ENCODE data around the gene PTPN3. TPM values are rescaled to one million over a fixed set of nuclear protein-coding genes. Genes with fewer than 3 reads are reported as not detected.

The PTPN3 gene
- total and polyA plus RNA-seq, 2 experiments from 2014 or later = 1.4 to 2.6 TPM

- no peak overlapping the region for H3K4me3 Mint-ChIP-seq
- H2AFZ ChIP-seq = no peak overlapping the region
- no peak overlapping the region for H3K4me2 ChIP-seq
- no peak overlapping the region for H3K4me3 ChIP-seq
- H3K36me3 ChIP-seq (ENCODE audit: insufficient read depth) = no peaks in the 10 kb centered on the region
- H3K27me3 ChIP-seq (ENCODE audit: insufficient read depth) = no peaks in the 10 kb centered on the region
- H3K4me1 Mint-ChIP-seq = no peaks in the 10 kb centered on the region; the same call in 2 of the 3 replicates
- no peak overlapping the region for H3K27ac ChIP-seq (ENCODE audit: low read depth)
- H4K20me1 ChIP-seq (replicated peaks; ENCODE audit: insufficient read depth) = no peaks in the 10 kb centered on the region
- no peaks in the 10 kb centered on the region for H3K9me2 ChIP-seq (ENCODE audit: insufficient read depth)
- H3K36me3 Mint-ChIP-seq (ENCODE audit: low read depth) = peaks cover 5% of the 10 kb centered on the region; the same call in 1 of the 3 replicates
- peaks cover 2% of the 10 kb centered on the region for H3K27me3 Mint-ChIP-seq (ENCODE audit: insufficient read depth, low read depth, poor library complexity)
- H3K79me2 ChIP-seq (replicated peaks; ENCODE audit: insufficient read depth) = no peaks in the 10 kb centered on the region
- no peaks in the 10 kb centered on the region for H3K4me1 ChIP-seq (ENCODE audit: insufficient read depth)
- no peaks in the 10 kb centered on the region; the same call in 2 of the 3 replicates for H3K9me3 Mint-ChIP-seq
- no peaks in the 10 kb centered on the region for H3F3A ChIP-seq (replicated peaks; ENCODE audit: low read depth)
- DNase-seq (ENCODE audit: low spot score) (no peak), ATAC-seq (no peak)
- H3K27ac Mint-ChIP-seq = no peak overlapping the region
- TF ChIP-seq JUNB (IDR thresholded peaks at IDR 0.05; ENCODE audit: unreplicated experiment) = no peak
- TF ChIP-seq CTCF (conservative IDR thresholded peaks at IDR 0.05; ENCODE audit: low read depth in 2 of 2) = no peak
- TF ChIP-seq EZH2phosphoT487 (IDR thresholded peaks at IDR 0.05; ENCODE audit: unreplicated experiment) = no peak
- no peak for TF ChIP-seq STAT1 (IDR thresholded peaks at IDR 0.05; ENCODE audit: unreplicated experiment)
- TF ChIP-seq ETS1 (IDR thresholded peaks at IDR 0.05) = no peak
Observed at GRCh38 chr9:109430231-109430630, 67.9 kb downstream of the PTPN3 start.

DNA sequence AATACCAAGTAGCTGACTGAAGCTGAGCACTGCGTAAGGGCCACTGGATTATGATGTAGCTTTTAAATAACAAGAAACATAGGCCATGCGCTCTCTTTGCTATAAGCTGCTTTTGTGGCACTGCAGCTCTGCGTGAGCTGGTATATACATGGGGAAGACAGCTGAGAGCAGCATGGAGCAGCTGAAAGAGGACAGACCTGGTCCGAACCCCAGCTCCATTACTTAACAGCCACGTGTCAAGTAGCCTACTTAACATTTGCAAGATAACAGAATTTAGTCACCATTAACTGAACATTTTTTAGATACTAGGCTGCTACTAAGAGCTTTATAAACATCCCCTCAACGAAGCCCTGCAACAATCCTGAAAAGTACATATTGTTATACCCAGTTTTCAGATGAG, 69.3 kb downstream of the PTPN3 start:
- TF ChIP-seq JUNB (IDR thresholded peaks at IDR 0.05; ENCODE audit: unreplicated experiment) (no peak), NANOG (IDR thresholded peaks at IDR 0.05; ENCODE audit: borderline replicate concordance) (no peak)
- no peaks in the 10 kb centered on the region; the same call in 2 of the 3 replicates for H3K4me1 Mint-ChIP-seq
- no peak overlapping the region for H3K4me3 Mint-ChIP-seq
- Histone ChIP-seq H3F3A (replicated peaks; ENCODE audit: low read depth) (no peaks in the 10 kb centered on the region), H3K4me1 (ENCODE audit: insufficient read depth) (no peaks in the 10 kb centered on the region), H2AFZ (no peak overlapping the region), H4K20me1 (replicated peaks; ENCODE audit: insufficient read depth) (no peaks in the 10 kb centered on the region), H3K4me3 (no peak overlapping the region), H3K27ac (ENCODE audit: low read depth) (no peak overlapping the region), H3K27me3 (ENCODE audit: insufficient read depth) (no peaks in the 10 kb centered on the region), H3K4me2 (no peak overlapping the region), H3K79me2 (replicated peaks; ENCODE audit: insufficient read depth) (no peaks in the 10 kb centered on the region), H3K9me2 (ENCODE audit: insufficient read depth) (no peaks in the 10 kb centered on the region), H3K36me3 (ENCODE audit: insufficient read depth) (no peaks in the 10 kb centered on the region)
- no peak overlapping the region for H3K27ac Mint-ChIP-seq
- peaks cover 2% of the 10 kb centered on the region for H3K27me3 Mint-ChIP-seq (ENCODE audit: insufficient read depth, low read depth, poor library complexity)
- ATAC-seq = no peak
- H3K9me3 Mint-ChIP-seq = no peaks in the 10 kb centered on the region; the same call in 2 of the 3 replicates
- peaks cover 5% of the 10 kb centered on the region; the same call in 1 of the 3 replicates for H3K36me3 Mint-ChIP-seq (ENCODE audit: low read depth)
- DNase-seq (ENCODE audit: low spot score) = no peak

GRCh38 chr9:109427886-109428285, 70.2 kb downstream of the PTPN3 start:
- H3K27ac Mint-ChIP-seq = no peak overlapping the region
- Histone ChIP-seq H3K4me1 (ENCODE audit: insufficient read depth) (no peaks in the 10 kb centered on the region), H3K27ac (ENCODE audit: low read depth) (no peak overlapping the region), H2AFZ (no peak overlapping the region), H3K9me2 (ENCODE audit: insufficient read depth) (no peaks in the 10 kb centered on the region), H3K79me2 (replicated peaks; ENCODE audit: insufficient read depth) (no peaks in the 10 kb centered on the region), H4K20me1 (replicated peaks; ENCODE audit: insufficient read depth) (no peaks in the 10 kb centered on the region), H3K36me3 (ENCODE audit: insufficient read depth) (no peaks in the 10 kb centered on the region), H3K4me3 (no peak overlapping the region), H3K27me3 (ENCODE audit: insufficient read depth) (no peaks in the 10 kb centered on the region), H3K4me2 (no peak overlapping the region), H3F3A (replicated peaks; ENCODE audit: low read depth) (no peaks in the 10 kb centered on the region)
- H3K27me3 Mint-ChIP-seq (ENCODE audit: insufficient read depth, low read depth, poor library complexity) = peaks cover 2% of the 10 kb centered on the region
- ATAC-seq = no peak
- DNase-seq (ENCODE audit: low spot score) = no peak
- H3K9me3 Mint-ChIP-seq = no peaks in the 10 kb centered on the region; the same call in 2 of the 3 replicates
- no peaks in the 10 kb centered on the region; the same call in 2 of the 3 replicates for H3K4me1 Mint-ChIP-seq
- H3K36me3 Mint-ChIP-seq (ENCODE audit: low read depth) = peaks cover 5% of the 10 kb centered on the region; the same call in 1 of the 3 replicates
- TF ChIP-seq ZNF114 (CRISPR knock-in tag; IDR thresholded peaks at IDR 0.05) = no peak
- no peak for TF ChIP-seq NANOG (IDR thresholded peaks at IDR 0.05; ENCODE audit: borderline replicate concordance)
- TF ChIP-seq ZNF462 (CRISPR knock-in tag; IDR thresholded peaks at IDR 0.05) = no peak
- no peak overlapping the region for H3K4me3 Mint-ChIP-seq
